H1 (cell line): Measurements from ENCODE around the gene METTL21C. TPM values are rescaled to one million over a fixed set of nuclear protein-coding genes. Genes with fewer than 3 reads are reported as not detected.

Source experiments
- CBX5 ChIP-seq: fragments of 300-800, 300-1000 bp; sonication (generic); IDR thresholded peaks from 2 replicates; pipeline ENCODE4 v1.7.1; 2016; ENCODE audit warnings: antibody characterized with exemption, low read length, low read depth
- NANOG ChIP-seq: IDR thresholded peaks from 2 replicates; pipeline ENCODE4 v1.6.1; 2011; ENCODE audit warnings: low read length, low read depth, mild to moderate bottlenecking, inconsistent platforms; ENCODE audit not compliant: insufficient read depth, poor library complexity, severe bottlenecking
- PHF8 ChIP-seq: fragments of 200-600 bp; sonication (generic); conservative IDR thresholded peaks from 2 replicates; pipeline ENCODE4 v1.7.1; 2012; ENCODE audit warnings: low read depth, mild to moderate bottlenecking, inconsistent platforms, low read length, moderate library complexity
- polyA plus RNA-seq, 7 experiments: library from polyadenylated mRNA; depleted of rRNA in 3 of 7; stranded (reverse) in 5 of 7; unstranded in 2 of 7; fragments of >200 nt in 5 of 7; fragments of 200-250 nt in 2 of 7; gene quantifications; 1 replicate in 5 of 7; 2 replicates in 1 of 7; 4 replicates in 1 of 7; pipeline versions ENCODE4 v1.2.1 to v1.2.3, GENCODE V29; 2011 to 2013; ENCODE audit warnings: missing spikeins in 2 of 7, mixed read lengths in 2 of 7
- total RNA-seq: library from RNA; stranded (reverse); fragmentation: NEBNext Ultra II Directional; extraction: Animal tissue kit (Norgen Biotek cat#: 25700); gene quantifications from 2 replicates; pipeline ENCODE4 v1.2.1, GENCODE V29; 2021

Gene METTL21C
- total and polyA plus RNA-seq, 2 of the 8 experiments (the other 6 are each of a cell fraction or from before 2014, with no cell fraction given), result not detected

GRCh38 chr13:102699504-102699903 lies 4.7 kb upstream of the METTL21C start (continued):
- TF ChIP-seq NANOG (no peak), CBX5 (no peak), PHF8 (no peak)
